ENCODE data around the gene SETD2. TPM values are rescaled to one million over a fixed set of nuclear protein-coding genes. Genes with fewer than 3 reads are reported as not detected.

SETD2 gene
- total and polyA plus RNA-seq, 4 donors: 12.9 to 62.5 (median 33.5) TPM

- DNase-seq: peak in 1 of 2 donors; percentile 68
Measured at GRCh38 chr3:47004369-47005211, 159.3 kb downstream of the SETD2 start.

GRCh38 chr3:47003461-47004368 lies 160.2 kb downstream of the SETD2 start:
- ATAC-seq (ENCODE audit: low FRiP score) (no peak), DNase-seq (peak in 1 of 2 donors; percentile 65)
- Histone ChIP-seq H3K4me1 (ENCODE audit: control insufficient read depth in 1 of 2, insufficient read depth in 2 of 2, low read length in 2 of 2) (no peaks in the 10 kb centered on the region), H3K36me3 (ENCODE audit: control insufficient read depth in 1 of 2, insufficient read depth in 2 of 2, low read length in 1 of 2) (no peaks in the 10 kb centered on the region), H3K4me3 (ENCODE audit: low read length in 2 of 2) (no peak overlapping the region), H3K27ac (ENCODE audit: low read depth in 1 of 2, low read length in 2 of 2) (no peak overlapping the region), H3K27me3 (ENCODE audit: control insufficient read depth in 1 of 2, insufficient read depth in 2 of 2, low read length in 1 of 2) (no peaks in the 10 kb centered on the region), H3K9me3 (ENCODE audit: control insufficient read depth, low read length) (no peaks in the 10 kb centered on the region)
- intact Hi-C loops (cut with DNase I): loop anchor here (2.0 to 10.0 kb wide), 2 partner anchors 23 to 299 kb away; partner anchors contain the start of gene TMIE (in 2 of the 2)
- WGBS, 2 donors: 93 to 95% methylated on average over 27 of the region's 27 CpGs

More at GRCh38 chr3:47004369-47005211, 159.3 kb downstream of the SETD2 start:
- ATAC-seq (ENCODE audit: low FRiP score): no peak
- WGBS, 2 donors: 93 to 95% methylated on average over 17 of the region's 17 CpGs
- no peaks in the 10 kb centered on the region for H3K4me1 ChIP-seq (ENCODE audit: control insufficient read depth in 1 of 2, insufficient read depth in 2 of 2, low read length in 2 of 2)
- H3K36me3 ChIP-seq (ENCODE audit: control insufficient read depth in 1 of 2, insufficient read depth in 2 of 2, low read length in 1 of 2): no peaks in the 10 kb centered on the region
- H3K9me3 ChIP-seq (ENCODE audit: control insufficient read depth, low read length): no peaks in the 10 kb centered on the region
- no peaks in the 10 kb centered on the region for H3K27me3 ChIP-seq (ENCODE audit: control insufficient read depth in 1 of 2, insufficient read depth in 2 of 2, low read length in 1 of 2)
- no peak overlapping the region for H3K27ac ChIP-seq (ENCODE audit: low read depth in 1 of 2, low read length in 2 of 2)
- H3K4me3 ChIP-seq (ENCODE audit: low read length in 2 of 2): no peak overlapping the region
- intact Hi-C loops (cut with DNase I): loop anchor here (2.0 to 10.0 kb wide), 2 partner anchors 24 to 300 kb away; partner anchors contain the start of gene TMIE (in 2 of the 2)

- WGBS, 2 donors: 90 to 91% methylated on average over 10 of the region's 10 CpGs
- Histone ChIP-seq H3K36me3 (ENCODE audit: control insufficient read depth in 1 of 2, insufficient read depth in 2 of 2, low read length in 1 of 2) (no peaks in the 10 kb centered on the region), H3K4me3 (ENCODE audit: low read length in 2 of 2) (no peak overlapping the region), H3K27ac (ENCODE audit: low read depth in 1 of 2, low read length in 2 of 2) (no peak overlapping the region), H3K4me1 (ENCODE audit: control insufficient read depth in 1 of 2, insufficient read depth in 2 of 2, low read length in 2 of 2) (no peaks in the 10 kb centered on the region), H3K27me3 (ENCODE audit: control insufficient read depth in 1 of 2, insufficient read depth in 2 of 2, low read length in 1 of 2) (no peaks in the 10 kb centered on the region), H3K9me3 (ENCODE audit: control insufficient read depth, low read length) (no peaks in the 10 kb centered on the region)
- intact Hi-C loops (cut with DNase I): loop anchor here (10.0 kb wide), 1 partner anchor 298 kb away; the partner anchor contains the start of gene TMIE (in 2 of the 2)
- DNase-seq (peak in 1 of 2 donors; percentile 67), ATAC-seq (ENCODE audit: low FRiP score) (no peak)
Measured at GRCh38 chr3:47003056-47003410, 160.9 kb downstream of the SETD2 start.

GRCh38 chr3:47002171-47003055 lies 161.5 kb downstream of the SETD2 start:
- no peak overlapping the region for H3K27ac ChIP-seq (ENCODE audit: low read depth in 1 of 2, low read length in 2 of 2)
- no peaks in the 10 kb centered on the region for H3K27me3 ChIP-seq (ENCODE audit: control insufficient read depth in 1 of 2, insufficient read depth in 2 of 2, low read length in 1 of 2)
- WGBS, 2 donors: 81 to 82% methylated on average over 34 to 35 of the region's 35 CpGs
- ATAC-seq (ENCODE audit: low FRiP score) (no peak), DNase-seq (peak; percentile 43 to 72)
- H3K9me3 ChIP-seq (ENCODE audit: control insufficient read depth, low read length): no peaks in the 10 kb centered on the region
- H3K36me3 ChIP-seq (ENCODE audit: control insufficient read depth in 1 of 2, insufficient read depth in 2 of 2, low read length in 1 of 2): no peaks in the 10 kb centered on the region
- H3K4me3 ChIP-seq (ENCODE audit: low read length in 2 of 2): no peak overlapping the region
- intact Hi-C loops (cut with DNase I): loop anchor here (10.0 kb wide), 1 partner anchor 298 kb away; the partner anchor contains the start of gene TMIE (in 2 of the 2)
- H3K4me1 ChIP-seq (ENCODE audit: control insufficient read depth in 1 of 2, insufficient read depth in 2 of 2, low read length in 2 of 2): no peaks in the 10 kb centered on the region

- Histone ChIP-seq H3K4me1 (ENCODE audit: control insufficient read depth in 1 of 2, insufficient read depth in 2 of 2, low read length in 2 of 2) (no peaks in the 10 kb centered on the region), H3K27me3 (ENCODE audit: control insufficient read depth in 1 of 2, insufficient read depth in 2 of 2, low read length in 1 of 2) (no peaks in the 10 kb centered on the region), H3K9me3 (ENCODE audit: control insufficient read depth, low read length) (no peaks in the 10 kb centered on the region), H3K4me3 (ENCODE audit: low read length in 2 of 2) (no peak overlapping the region), H3K36me3 (ENCODE audit: control insufficient read depth in 1 of 2, insufficient read depth in 2 of 2, low read length in 1 of 2) (no peaks in the 10 kb centered on the region), H3K27ac (ENCODE audit: low read depth in 1 of 2, low read length in 2 of 2) (no peak overlapping the region)
- WGBS, 2 donors: 95 to 98% methylated on average over 16 of the region's 16 CpGs
- no peak for ATAC-seq (ENCODE audit: low FRiP score)
- DNase-seq: peak; percentile 42 to 58
- intact Hi-C loops (cut with DNase I): loop anchor here (10.0 kb wide), 1 partner anchor 297 kb away; the partner anchor contains the start of gene TMIE (in 2 of the 2)
Measured at GRCh38 chr3:47001731-47002170, 162.2 kb downstream of the SETD2 start.

DNA sequence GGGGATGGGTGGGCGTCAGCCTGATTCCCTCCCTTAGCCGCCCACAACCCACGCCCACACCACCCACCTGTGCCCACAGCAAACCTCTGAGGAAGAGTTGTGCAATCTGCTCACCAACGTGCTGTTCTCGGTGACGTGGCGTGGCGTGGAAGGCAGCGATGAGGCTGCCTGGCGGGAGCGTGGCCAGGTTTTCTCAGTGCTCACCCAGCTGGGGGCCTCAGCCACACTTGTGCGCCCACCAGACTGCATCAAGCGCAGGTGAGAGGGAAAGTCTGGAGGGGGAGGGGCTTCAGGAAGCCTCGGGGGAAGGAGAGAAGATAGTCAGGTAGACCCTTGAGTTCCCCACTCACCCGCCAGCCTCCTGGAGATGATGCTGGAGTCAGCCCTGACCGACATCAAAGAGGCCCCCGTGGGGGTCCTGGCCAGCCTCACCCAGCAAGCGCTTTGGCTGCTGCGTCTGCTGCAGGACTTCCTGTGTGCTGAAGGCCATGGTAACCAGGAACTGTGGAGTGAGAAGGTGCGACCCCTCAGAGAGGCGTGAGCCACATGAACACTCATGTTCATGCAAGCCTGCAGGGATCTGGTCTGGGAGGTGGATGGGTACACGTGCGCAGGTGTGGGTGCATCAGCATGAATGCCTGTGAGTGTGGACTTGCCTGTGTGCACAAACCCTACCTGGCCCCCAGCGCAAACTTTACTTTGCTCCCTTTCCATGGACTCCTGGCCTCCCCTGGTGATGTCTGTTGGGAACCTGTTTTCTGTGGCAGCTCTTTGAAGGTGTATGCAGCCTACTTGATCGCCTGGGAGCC lies 162.8 kb downstream of the SETD2 start:
- H3K4me3 ChIP-seq (ENCODE audit: low read length in 2 of 2): no peak overlapping the region
- no peaks in the 10 kb centered on the region for H3K36me3 ChIP-seq (ENCODE audit: control insufficient read depth in 1 of 2, insufficient read depth in 2 of 2, low read length in 1 of 2)
- WGBS, 2 donors: 92% methylated on average over 25 of the region's 25 CpGs
- peak; percentile 32 to 65 for DNase-seq
- intact Hi-C loops (cut with DNase I): loop anchor here (10.0 kb wide), 1 partner anchor 296 kb away; the partner anchor contains the start of gene TMIE (in 2 of the 2)
- no peak for ATAC-seq (ENCODE audit: low FRiP score)
- H3K27ac ChIP-seq (ENCODE audit: low read depth in 1 of 2, low read length in 2 of 2): no peak overlapping the region
- H3K27me3 ChIP-seq (ENCODE audit: control insufficient read depth in 1 of 2, insufficient read depth in 2 of 2, low read length in 1 of 2): no peaks in the 10 kb centered on the region
- H3K4me1 ChIP-seq (ENCODE audit: control insufficient read depth in 1 of 2, insufficient read depth in 2 of 2, low read length in 2 of 2): no peaks in the 10 kb centered on the region
- H3K9me3 ChIP-seq (ENCODE audit: control insufficient read depth, low read length): no peaks in the 10 kb centered on the region

- H3K9me3 ChIP-seq (ENCODE audit: control insufficient read depth, low read length): no peaks in the 10 kb centered on the region
- no peaks in the 10 kb centered on the region for H3K27me3 ChIP-seq (ENCODE audit: control insufficient read depth in 1 of 2, insufficient read depth in 2 of 2, low read length in 1 of 2)
- intact Hi-C loops (cut with DNase I): loop anchor here (10.0 kb wide), 1 partner anchor 296 kb away; the partner anchor contains the start of gene TMIE (in 2 of the 2)
- 94 to 95% methylated on average over 10 of the region's 10 CpGs for WGBS, 2 donors
- H3K4me1 ChIP-seq (ENCODE audit: control insufficient read depth in 1 of 2, insufficient read depth in 2 of 2, low read length in 2 of 2): no peaks in the 10 kb centered on the region
- no peak overlapping the region for H3K27ac ChIP-seq (ENCODE audit: low read depth in 1 of 2, low read length in 2 of 2)
- H3K4me3 ChIP-seq (ENCODE audit: low read length in 2 of 2): no peak overlapping the region
- no peaks in the 10 kb centered on the region for H3K36me3 ChIP-seq (ENCODE audit: control insufficient read depth in 1 of 2, insufficient read depth in 2 of 2, low read length in 1 of 2)
- no peak for DNase-seq
- no peak for ATAC-seq (ENCODE audit: low FRiP score)
Measured at GRCh38 chr3:47000198-47000815, 163.6 kb downstream of the SETD2 start.

All from aorta (tissue), 5 donors.